HCT116 (cell line): ENCODE results near the gene RAB24. TPM values are rescaled to one million over a fixed set of nuclear protein-coding genes. Genes with fewer than 3 reads are reported as not detected.

Experiments used
- ATAC-seq: fragments of 200-7000 bp; cut with Tn5 transposase; 2 replicates; pipeline ENCODE4 v1.9.1; 2020; ENCODE audit warnings: mild to moderate bottlenecking, moderate library complexity
- BruUV-seq: library from RNA; stranded (reverse); fragments of 400-500 nt; replicated peaks from 2 replicates; lab custom pipeline; 2021; lab: Mats Ljungman, UMichigan
- CTCF ChIA-PET: fragments of 300-600 bp; sonication (Branson Sonifier 250); formaldehyde crosslinking; loops from one replicate; lab custom pipeline; 2021; ENCODE audit warnings: antibody characterized with exemption; lab: Charles Lee
- POLR2A ChIA-PET: fragments of 300-600, 350-600 bp; sonication (Branson Sonifier 250); formaldehyde crosslinking; loops from one replicate; lab custom pipeline; 2021; ENCODE audit warnings: antibody characterized with exemption; lab: Charles Lee
- RAD21 ChIA-PET, 2 experiments: fragments of 300-600 bp; sonication (Branson Sonifier 250); formaldehyde crosslinking; loops; one replicate each; lab custom pipeline; 2023; ENCODE audit warnings: low total read pairs in 2 of 2; ENCODE audit not compliant: uncharacterized antibody in 2 of 2, unreplicated experiment in 2 of 2, low non-redundant PET in 1 of 2; lab: Charles Lee
- DNase-seq: peaks from one replicate; pipeline ENCODE4 v3.0.0-alpha.2; 2010; ENCODE audit warnings: low read depth, low spot score
- H2AFZ ChIP-seq: fragments of 200-600 bp; shearing (Covaris generic), sonication (generic); 2 replicates; pipeline ENCODE4 v1.6.1; 2017; ENCODE audit warnings: low read depth, mixed run types, mixed read lengths, antibody characterized with exemption, low read length; ENCODE audit not compliant: poor library complexity, severe bottlenecking
- H3K27ac ChIP-seq: 2 replicates; pipeline ENCODE4 v1.5.1; 2012; ENCODE audit warnings: low read depth, low read length
- H3K27me3 ChIP-seq: fragments of 200-600 bp; sonication (generic); 2 replicates; pipeline ENCODE4 v1.6.1; 2016; ENCODE audit warnings: mixed run types, low read length, mixed read lengths; ENCODE audit not compliant: insufficient read depth
- H3K36me3 ChIP-seq, 2 experiments: fragments of 200-500 bp in 1 of 2; fragments of 200-600 bp in 1 of 2; sonication (Bioruptor generic) in 1 of 2; sonication (generic) in 1 of 2; 2 replicates each; pipeline versions ENCODE4 v1.5.1 to v1.6.1; 2014 to 2016; ENCODE audit warnings: low read length in 2 of 2, inconsistent platforms in 1 of 2, mixed read lengths in 1 of 2, mixed run types in 1 of 2; ENCODE audit not compliant: insufficient read depth in 2 of 2, control insufficient read depth in 1 of 2
- H3K4me1 ChIP-seq, 2 experiments: fragments of 200-600 bp in 1 of 2; sonication (generic) in 1 of 2; 2 replicates each; pipeline versions ENCODE4 v1.5.1 to v1.6.1; 2012 to 2017; ENCODE audit warnings: low read length in 2 of 2, inconsistent platforms in 1 of 2, mild to moderate bottlenecking in 1 of 2, mixed read lengths in 1 of 2, mixed run types in 1 of 2, moderate library complexity in 1 of 2; ENCODE audit not compliant: insufficient read depth in 2 of 2, control insufficient read depth in 1 of 2
- H3K4me2 ChIP-seq: fragments of 200-600 bp; sonication (generic); 2 replicates; pipeline ENCODE4 v1.6.1; 2017; ENCODE audit warnings: mixed run types, low read length, mixed read lengths
- H3K4me3 ChIP-seq, 2 experiments: fragments of 200-600 bp in 1 of 2; sonication (generic) in 1 of 2; replicated peaks in 1 of 2; 2 replicates each; pipeline ENCODE4 v1.5.1; 2011 to 2016; ENCODE audit warnings: low read length in 2 of 2, control low read depth in 1 of 2, low read depth in 1 of 2, mild to moderate bottlenecking in 1 of 2, mixed read lengths in 1 of 2, mixed run types in 1 of 2
- H3K79me2 ChIP-seq: fragments of 200-600 bp; sonication (generic); 2 replicates; pipeline ENCODE4 v1.6.1; 2017; ENCODE audit warnings: mild to moderate bottlenecking, mixed run types, low read length, moderate library complexity, mixed read lengths; ENCODE audit not compliant: insufficient read depth
- H3K9ac ChIP-seq: fragments of 200-600 bp; sonication (generic); 2 replicates; pipeline ENCODE4 v1.6.1; 2016; ENCODE audit warnings: low read length, mixed read lengths
- H3K9me2 ChIP-seq: fragments of 200-600 bp; sonication (generic), shearing (Covaris generic); 2 replicates; pipeline ENCODE4 v1.6.1; 2017; ENCODE audit warnings: mixed run types, mild to moderate bottlenecking, moderate library complexity; ENCODE audit not compliant: insufficient read depth
- H3K9me3 ChIP-seq, 2 experiments: fragments of 200-500 bp in 1 of 2; fragments of 200-600 bp in 1 of 2; sonication (Bioruptor generic) in 1 of 2; sonication (generic) in 1 of 2; 2 replicates each; pipeline ENCODE4 v1.6.1; 2014 to 2017; ENCODE audit warnings: low read length in 2 of 2, mixed read lengths in 2 of 2, inconsistent platforms in 1 of 2, low read depth in 1 of 2, mild to moderate bottlenecking in 1 of 2, mixed run types in 1 of 2, moderate library complexity in 1 of 2; ENCODE audit not compliant: control insufficient read depth in 1 of 2, insufficient read depth in 1 of 2
- H4K20me1 ChIP-seq: fragments of 200-600 bp; sonication (generic), shearing (Covaris generic); 2 replicates; pipeline ENCODE4 v1.6.1; 2017; ENCODE audit warnings: mixed run types, mild to moderate bottlenecking, moderate library complexity; ENCODE audit not compliant: insufficient read depth
- ATF3 ChIP-seq: IDR thresholded peaks from 2 replicates; pipeline ENCODE4 v1.6.1; 2012
- EZH2 ChIP-seq: fragments of 200-600 bp; sonication (generic); IDR thresholded peaks from 2 replicates; pipeline ENCODE4 v1.6.1; 2017; ENCODE audit warnings: antibody characterized with exemption, mixed run types
- FOSL1 ChIP-seq: IDR thresholded peaks from 2 replicates; pipeline ENCODE4 v1.6.1; 2012; ENCODE audit warnings: low read depth
- POLR2A ChIP-seq: IDR thresholded peaks from 2 replicates; pipeline ENCODE4 v1.7.0; 2011; ENCODE audit warnings: borderline replicate concordance; ENCODE audit not compliant: insufficient read depth, insufficient read length; ENCODE audit errors: extremely low read depth
- REST ChIP-seq: IDR thresholded peaks from 2 replicates; pipeline ENCODE4 v1.6.1; 2012; ENCODE audit warnings: low read depth
- ZFX ChIP-seq: fragments of 450-650 bp; IDR thresholded peaks from 2 replicates; pipeline ENCODE4 v1.6.1; 2017
- ZNF274 ChIP-seq: fragments of 200-500 bp; sonication (Bioruptor generic); IDR thresholded peaks from 2 replicates; pipeline ENCODE4 v1.6.1; 2014; ENCODE audit warnings: mild to moderate bottlenecking, low read depth, low read length, inconsistent platforms
- intact Hi-C: fragments of 100-400 bp; cut with micrococcal nuclease; formaldehyde crosslinking; loops from 2 replicates; pipeline ENCODE4 v1.10.0; 2022
- total RNA-seq: library from RNA; stranded (reverse); gene quantifications from one replicate; pipeline ENCODE4 v1.2.1, GENCODE V29; 2021; ENCODE audit not compliant: unreplicated experiment

RAB24 gene
- total RNA-seq, 1 experiment from 2014 or later, result 13.5 TPM

- ATAC-seq, result no peak
- Histone ChIP-seq H2AFZ (no peak overlapping the region), H4K20me1 (no peaks in the 10 kb centered on the region), H3K4me3 (no peak overlapping the region), H3K4me1 (peaks cover 1 to 3% of the 10 kb centered on the region in 2 experiments; a peak in 3 of 4 replicates), H3K9ac (no peak overlapping the region), H3K4me2 (no peak overlapping the region), H3K27ac (no peak overlapping the region), H3K36me3 (peaks cover 16 to 23% of the 10 kb centered on the region in 2 experiments; a peak in 3 of 4 replicates), H3K9me3 (no peaks in the 10 kb centered on the region), H3K9me2 (no peaks in the 10 kb centered on the region), H3K79me2 (no peaks in the 10 kb centered on the region), H3K27me3 (no peaks in the 10 kb centered on the region)
- ChIA-PET POLR2A (no interaction called here), RAD21 (no interaction called here), CTCF (no interaction called here)
- no TSS peak for BruUV-seq
- intact Hi-C loops, result no loop called here
- no peak for DNase-seq
- TF ChIP-seq ZNF274 (no peak), EZH2 (no peak), ZFX (no peak), REST (no peak)
Measured at GRCh38 chr5:177330991-177331842, 27.7 kb upstream of the RAB24 start.

- DNase-seq, result no peak
- Histone ChIP-seq H3K27me3 (no peaks in the 10 kb centered on the region), H3K27ac (no peak overlapping the region), H3K4me3 (no peak overlapping the region), H2AFZ (no peak overlapping the region), H3K9me2 (no peaks in the 10 kb centered on the region), H3K36me3 (peaks cover 12 to 16% of the 10 kb centered on the region in 2 experiments; a peak in 3 of 4 replicates), H4K20me1 (no peaks in the 10 kb centered on the region), H3K4me2 (no peak overlapping the region), H3K9me3 (no peaks in the 10 kb centered on the region), H3K79me2 (no peaks in the 10 kb centered on the region), H3K4me1 (peaks cover 7 to 11% of the 10 kb centered on the region in 2 experiments; a peak in 3 of 4 replicates), H3K9ac (no peak overlapping the region)
- TF ChIP-seq POLR2A (no peak), ATF3 (no peak), FOSL1 (no peak), REST (no peak), EZH2 (no peak)
- intact Hi-C loops, result no loop called here
- POLR2A ChIA-PET, result no interaction called here
- RAD21 ChIA-PET, result no interaction called here
- CTCF ChIA-PET, result no interaction called here
- no peak for ATAC-seq
- BruUV-seq, result no TSS peak
Measured at GRCh38 chr5:177329883-177330282, 26.4 kb upstream of the RAB24 start.
